AG04449 (cell line): ENCODE results near the gene CEP192.
"Not testable (repeated sequence)": the region's sequence is repeated elsewhere in the genome, so short reads cannot be mapped to it uniquely, and the experiment has no call there.

ENCODE experiments used
- CTCF ChIA-PET: fragments of 350-600 bp; formaldehyde crosslinking; extraction: SDS; loops from one replicate; lab custom pipeline; 2021; ENCODE audit warnings: antibody characterized with exemption; lab: Yijun Ruan, JAX
- POLR2A ChIA-PET: fragments of 400-600, 350-600 bp; formaldehyde crosslinking; extraction: SDS; loops from one replicate; lab custom pipeline; 2020; ENCODE audit warnings: antibody characterized with exemption, inconsistent platforms; lab: Yijun Ruan, JAX
- DNase-seq: peaks from one replicate; pipeline ENCODE4 v3.0.0-alpha.2; 2010; ENCODE audit warnings: low read depth, low spot score
- H3K4me3 ChIP-seq: 2 replicates; pipeline ENCODE4 v1.5.1; 2011; ENCODE audit warnings: low read depth, mild to moderate bottlenecking, control low read depth, low read length
- TF ChIP-seq, protein P1 (sequence below): IDR thresholded peaks from one replicate; pipeline ENCODE4 v1.5.1; 2011; ENCODE audit warnings: mild to moderate bottlenecking, moderate library complexity, low read length, control low read depth, inconsistent platforms; ENCODE audit not compliant: insufficient read depth; ENCODE audit errors: missing control alignments

CEP192 gene

GRCh38 chr18:12968619-12969018 lies 22.5 kb upstream of the CEP192 start:
- no peak for DNase-seq
- TF ChIP-seq, protein P1, sequence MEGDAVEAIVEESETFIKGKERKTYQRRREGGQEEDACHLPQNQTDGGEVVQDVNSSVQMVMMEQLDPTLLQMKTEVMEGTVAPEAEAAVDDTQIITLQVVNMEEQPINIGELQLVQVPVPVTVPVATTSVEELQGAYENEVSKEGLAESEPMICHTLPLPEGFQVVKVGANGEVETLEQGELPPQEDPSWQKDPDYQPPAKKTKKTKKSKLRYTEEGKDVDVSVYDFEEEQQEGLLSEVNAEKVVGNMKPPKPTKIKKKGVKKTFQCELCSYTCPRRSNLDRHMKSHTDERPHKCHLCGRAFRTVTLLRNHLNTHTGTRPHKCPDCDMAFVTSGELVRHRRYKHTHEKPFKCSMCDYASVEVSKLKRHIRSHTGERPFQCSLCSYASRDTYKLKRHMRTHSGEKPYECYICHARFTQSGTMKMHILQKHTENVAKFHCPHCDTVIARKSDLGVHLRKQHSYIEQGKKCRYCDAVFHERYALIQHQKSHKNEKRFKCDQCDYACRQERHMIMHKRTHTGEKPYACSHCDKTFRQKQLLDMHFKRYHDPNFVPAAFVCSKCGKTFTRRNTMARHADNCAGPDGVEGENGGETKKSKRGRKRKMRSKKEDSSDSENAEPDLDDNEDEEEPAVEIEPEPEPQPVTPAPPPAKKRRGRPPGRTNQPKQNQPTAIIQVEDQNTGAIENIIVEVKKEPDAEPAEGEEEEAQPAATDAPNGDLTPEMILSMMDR, result no peak
- CTCF ChIA-PET, result no interaction called here

DNA sequence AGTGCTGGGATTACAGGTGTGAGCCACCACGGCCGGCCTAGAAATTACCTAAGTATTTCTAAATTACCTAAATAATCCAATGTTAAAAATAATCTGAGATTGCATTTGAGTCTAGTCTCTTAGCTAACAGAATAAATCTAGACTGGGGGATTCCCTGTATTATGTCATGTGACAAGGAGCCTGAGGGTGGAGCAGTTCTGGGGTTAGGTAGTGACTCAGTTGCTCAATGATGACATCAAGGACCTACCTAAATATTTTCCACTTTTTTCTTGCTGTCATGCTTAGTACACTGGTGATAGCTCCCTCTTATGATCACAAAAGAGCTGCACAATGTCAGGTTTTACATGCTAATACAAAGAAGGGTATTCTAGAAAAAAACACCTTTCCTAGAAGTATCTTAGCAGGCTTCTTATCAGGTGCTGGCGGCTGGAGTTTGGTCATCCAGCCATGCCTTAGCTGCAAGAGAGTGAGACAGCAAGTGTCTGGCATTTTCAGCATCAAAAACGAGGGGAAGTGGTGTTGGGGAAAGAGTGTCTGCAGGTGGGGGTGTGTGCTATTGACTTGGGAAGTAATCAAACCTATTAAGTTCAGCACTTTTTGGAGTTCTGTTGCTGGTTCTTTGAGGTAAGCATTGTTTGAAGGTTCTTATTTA lies 17.5 kb upstream of the CEP192 start:
- TF ChIP-seq, protein P1, result no peak
- CTCF ChIA-PET, result interaction anchor here (1.8 kb wide), 1 partner anchor 10 kb away, joined by 5 read pairs; no protein-coding TSS in a partner anchor
- POLR2A ChIA-PET, result no interaction called here

More at GRCh38 chr18:12968619-12969018, 22.5 kb upstream of the CEP192 start:
- POLR2A ChIA-PET, result interaction anchor here (0.5 kb wide), 1 partner anchor 1023 kb away, joined by 6 read pairs; no protein-coding TSS in a partner anchor
- H3K4me3 ChIP-seq, result no peak overlapping the region

DNA sequence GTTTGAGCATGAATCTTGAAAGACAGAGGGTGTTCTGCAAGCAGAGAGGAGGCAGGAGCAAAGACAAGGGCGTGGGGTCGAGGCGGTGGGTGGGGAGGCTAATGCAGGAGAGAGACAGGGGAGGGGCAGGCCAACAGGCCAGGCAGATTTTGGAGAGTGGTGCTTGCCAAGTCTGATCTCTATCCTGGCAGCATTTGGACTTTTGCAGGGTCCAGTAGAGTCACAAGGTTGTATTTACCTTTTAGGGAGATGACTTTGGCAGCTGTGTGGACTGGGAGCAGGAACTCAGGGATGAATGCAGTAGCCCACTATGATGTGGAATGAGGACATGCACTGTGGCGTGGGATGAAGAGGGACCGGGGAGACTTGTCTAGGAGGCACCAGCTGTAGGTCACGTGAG lies 15.7 kb upstream of the CEP192 start:
- H3K4me3 ChIP-seq, result no peak overlapping the region
- POLR2A ChIA-PET, result no interaction called here
- TF ChIP-seq, protein P1, result no peak
- no peak for DNase-seq
- CTCF ChIA-PET, result no interaction called here

More for the DNA sequence above, 17.5 kb upstream of the CEP192 start:
- no peak for DNase-seq
- no peak overlapping the region for H3K4me3 ChIP-seq

DNA sequence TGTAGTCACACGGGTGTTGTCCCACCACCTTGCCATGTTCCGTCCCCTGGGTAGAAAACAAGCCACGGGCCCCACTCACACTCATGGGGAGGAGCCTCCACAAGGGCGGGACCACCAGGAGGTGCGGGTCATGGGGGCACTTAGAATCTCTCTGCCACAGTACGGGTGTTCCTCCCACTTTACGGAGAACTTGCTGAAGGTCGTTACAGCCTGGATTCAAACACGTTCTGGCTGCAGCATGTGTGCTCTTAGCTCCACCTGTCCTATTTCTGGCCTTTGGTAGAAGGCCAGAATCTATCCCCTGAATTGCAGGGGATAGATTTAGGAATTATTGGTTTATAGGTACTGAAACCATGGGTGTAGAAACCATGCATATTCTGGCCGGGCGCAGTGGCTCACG lies 14.9 kb upstream of the CEP192 start:
- TF ChIP-seq, protein P1, result no peak
- H3K4me3 ChIP-seq, result no peak overlapping the region
- ChIA-PET POLR2A (no interaction called here), CTCF (interaction anchor here (1.2 kb wide), 1 partner anchor 41 kb away, joined by 3 read pairs; no protein-coding TSS in a partner anchor)
- DNase-seq, result no peak

- CTCF ChIA-PET, DNase-seq, POLR2A ChIA-PET, H3K4me3 ChIP-seq: not testable (repeated sequence)
Observed at GRCh38 chr18:12980065-12980464, 11.1 kb upstream of the CEP192 start.

DNA sequence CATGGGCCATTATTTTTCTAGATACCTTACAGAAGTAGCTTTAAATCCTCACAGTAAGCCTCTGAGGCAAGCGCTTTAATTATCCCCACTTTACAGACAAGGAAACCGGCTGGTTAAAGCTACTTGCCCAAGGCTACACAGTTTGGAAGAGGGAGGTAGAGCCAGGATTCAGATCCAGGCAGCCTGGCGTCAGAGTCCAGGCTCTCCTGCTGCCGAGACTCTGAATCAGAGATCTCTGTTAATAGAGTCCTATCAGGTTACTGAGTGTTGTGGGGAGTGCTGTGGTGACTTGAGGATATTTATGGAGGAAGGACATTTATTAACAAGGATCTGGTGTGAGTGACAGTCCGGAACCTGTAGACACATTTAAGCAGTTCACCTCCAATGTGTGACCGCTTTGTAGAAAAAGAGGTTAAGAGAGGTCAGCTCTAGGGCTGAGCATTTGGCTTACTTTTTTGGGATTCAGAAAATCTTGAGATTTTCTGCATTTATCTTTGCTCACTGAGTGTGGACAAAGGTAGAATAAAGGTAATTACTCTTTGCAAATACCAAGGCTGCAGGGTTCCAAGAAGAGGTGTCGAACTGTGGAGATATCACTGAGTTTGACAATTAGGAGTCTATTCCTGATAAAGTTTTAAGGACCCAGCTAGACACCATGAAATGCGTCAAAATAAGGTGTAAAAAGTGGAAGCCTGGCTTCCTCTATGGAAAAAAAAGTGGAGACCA lies 1.6 kb upstream of the CEP192 start:
- no peak overlapping the region for H3K4me3 ChIP-seq
- TF ChIP-seq, protein P1, result no peak
- POLR2A ChIA-PET, result no interaction called here
- CTCF ChIA-PET, result interaction anchor here (0.6 kb wide), 1 partner anchor 52 kb away, joined by 4 read pairs; no protein-coding TSS in a partner anchor
- DNase-seq, result no peak

- H3K4me3 ChIP-seq, result peak overlapping the region; percentile 99
- ChIA-PET CTCF (no interaction called here), POLR2A (no interaction called here)
- no peak for DNase-seq
- TF ChIP-seq, protein P1, result no peak
Observed at GRCh38 chr18:12990123-12990475, 1.1 kb upstream of the CEP192 start.
